Measurements from ENCODE around the gene GALNT14.
A peak's percentile ranks its signal among the peaks of the same experiment; 100 is the strongest.

- TF ChIP-seq ZFX (IDR thresholded peaks at IDR 0.05; ENCODE audit: borderline replicate concordance): no peak
- TF ChIP-seq, protein P1, sequence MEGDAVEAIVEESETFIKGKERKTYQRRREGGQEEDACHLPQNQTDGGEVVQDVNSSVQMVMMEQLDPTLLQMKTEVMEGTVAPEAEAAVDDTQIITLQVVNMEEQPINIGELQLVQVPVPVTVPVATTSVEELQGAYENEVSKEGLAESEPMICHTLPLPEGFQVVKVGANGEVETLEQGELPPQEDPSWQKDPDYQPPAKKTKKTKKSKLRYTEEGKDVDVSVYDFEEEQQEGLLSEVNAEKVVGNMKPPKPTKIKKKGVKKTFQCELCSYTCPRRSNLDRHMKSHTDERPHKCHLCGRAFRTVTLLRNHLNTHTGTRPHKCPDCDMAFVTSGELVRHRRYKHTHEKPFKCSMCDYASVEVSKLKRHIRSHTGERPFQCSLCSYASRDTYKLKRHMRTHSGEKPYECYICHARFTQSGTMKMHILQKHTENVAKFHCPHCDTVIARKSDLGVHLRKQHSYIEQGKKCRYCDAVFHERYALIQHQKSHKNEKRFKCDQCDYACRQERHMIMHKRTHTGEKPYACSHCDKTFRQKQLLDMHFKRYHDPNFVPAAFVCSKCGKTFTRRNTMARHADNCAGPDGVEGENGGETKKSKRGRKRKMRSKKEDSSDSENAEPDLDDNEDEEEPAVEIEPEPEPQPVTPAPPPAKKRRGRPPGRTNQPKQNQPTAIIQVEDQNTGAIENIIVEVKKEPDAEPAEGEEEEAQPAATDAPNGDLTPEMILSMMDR (IDR thresholded peaks at IDR 0.05): peak; percentile 23
These were observed 58.6 kb downstream of the GALNT14 start for GRCh38 chr2:31079665-31080064.

All from 22Rv1 (cell line).